ENCODE measurements around the gene ATP2C1.

- TF ChIP-seq POLR2AphosphoS5 (IDR thresholded peaks at IDR 0.05; ENCODE audit: borderline replicate concordance, low read depth, low read length) = no peak
- TF ChIP-seq EZH2 (IDR thresholded peaks at IDR 0.05) = no peak
These were observed 1.0 kb upstream of the ATP2C1 start for GRCh38 chr3:130892759-130893375.
